ENCODE results near the gene TSR3. TPM values are rescaled to one million over a fixed set of nuclear protein-coding genes. Genes with fewer than 3 reads are reported as not detected.

The TSR3 gene
- total and polyA plus RNA-seq, 2 of the 13 experiments (the other 11 are each of a cell fraction or from before 2014, with no cell fraction given) = 24.2 to 51.0 TPM

GRCh38 chr16:1331712-1332617 lies 19.7 kb downstream of the TSR3 start (continued):
- peak; percentile 89 for TF ChIP-seq RFX3 (CRISPR knock-in tag; IDR thresholded peaks at IDR 0.05)
- 0 out of 2 replicates have a peak, but pooled peaks have one; percentile 42 for TF ChIP-seq ARNTL (CRISPR knock-in tag; IDR thresholded peaks at IDR 0.05)
- no peak for TF ChIP-seq MTF2 (CRISPR knock-in tag; IDR thresholded peaks at IDR 0.05; ENCODE audit: borderline replicate concordance)
- no peak for TF ChIP-seq NRL (CRISPR knock-in tag; IDR thresholded peaks at IDR 0.05; ENCODE audit: borderline replicate concordance)
- no peak for TF ChIP-seq ZNF616 (CRISPR knock-in tag; IDR thresholded peaks at IDR 0.05; ENCODE audit: low read depth)
- TF ChIP-seq, protein P1, sequence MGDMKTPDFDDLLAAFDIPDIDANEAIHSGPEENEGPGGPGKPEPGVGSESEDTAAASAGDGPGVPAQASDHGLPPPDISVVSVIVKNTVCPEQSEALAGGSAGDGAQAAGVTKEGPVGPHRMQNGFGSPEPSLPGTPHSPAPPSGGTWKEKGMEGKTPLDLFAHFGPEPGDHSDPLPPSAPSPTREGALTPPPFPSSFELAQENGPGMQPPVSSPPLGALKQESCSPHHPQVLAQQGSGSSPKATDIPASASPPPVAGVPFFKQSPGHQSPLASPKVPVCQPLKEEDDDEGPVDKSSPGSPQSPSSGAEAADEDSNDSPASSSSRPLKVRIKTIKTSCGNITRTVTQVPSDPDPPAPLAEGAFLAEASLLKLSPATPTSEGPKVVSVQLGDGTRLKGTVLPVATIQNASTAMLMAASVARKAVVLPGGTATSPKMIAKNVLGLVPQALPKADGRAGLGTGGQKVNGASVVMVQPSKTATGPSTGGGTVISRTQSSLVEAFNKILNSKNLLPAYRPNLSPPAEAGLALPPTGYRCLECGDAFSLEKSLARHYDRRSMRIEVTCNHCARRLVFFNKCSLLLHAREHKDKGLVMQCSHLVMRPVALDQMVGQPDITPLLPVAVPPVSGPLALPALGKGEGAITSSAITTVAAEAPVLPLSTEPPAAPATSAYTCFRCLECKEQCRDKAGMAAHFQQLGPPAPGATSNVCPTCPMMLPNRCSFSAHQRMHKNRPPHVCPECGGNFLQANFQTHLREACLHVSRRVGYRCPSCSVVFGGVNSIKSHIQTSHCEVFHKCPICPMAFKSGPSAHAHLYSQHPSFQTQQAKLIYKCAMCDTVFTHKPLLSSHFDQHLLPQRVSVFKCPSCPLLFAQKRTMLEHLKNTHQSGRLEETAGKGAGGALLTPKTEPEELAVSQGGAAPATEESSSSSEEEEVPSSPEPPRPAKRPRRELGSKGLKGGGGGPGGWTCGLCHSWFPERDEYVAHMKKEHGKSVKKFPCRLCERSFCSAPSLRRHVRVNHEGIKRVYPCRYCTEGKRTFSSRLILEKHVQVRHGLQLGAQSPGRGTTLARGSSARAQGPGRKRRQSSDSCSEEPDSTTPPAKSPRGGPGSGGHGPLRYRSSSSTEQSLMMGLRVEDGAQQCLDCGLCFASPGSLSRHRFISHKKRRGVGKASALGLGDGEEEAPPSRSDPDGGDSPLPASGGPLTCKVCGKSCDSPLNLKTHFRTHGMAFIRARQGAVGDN (CRISPR knock-in tag; IDR thresholded peaks at IDR 0.05) = peak; percentile 70
- TF ChIP-seq ZXDC (CRISPR knock-in tag; IDR thresholded peaks at IDR 0.05) = no peak
- TF ChIP-seq, protein P2, sequence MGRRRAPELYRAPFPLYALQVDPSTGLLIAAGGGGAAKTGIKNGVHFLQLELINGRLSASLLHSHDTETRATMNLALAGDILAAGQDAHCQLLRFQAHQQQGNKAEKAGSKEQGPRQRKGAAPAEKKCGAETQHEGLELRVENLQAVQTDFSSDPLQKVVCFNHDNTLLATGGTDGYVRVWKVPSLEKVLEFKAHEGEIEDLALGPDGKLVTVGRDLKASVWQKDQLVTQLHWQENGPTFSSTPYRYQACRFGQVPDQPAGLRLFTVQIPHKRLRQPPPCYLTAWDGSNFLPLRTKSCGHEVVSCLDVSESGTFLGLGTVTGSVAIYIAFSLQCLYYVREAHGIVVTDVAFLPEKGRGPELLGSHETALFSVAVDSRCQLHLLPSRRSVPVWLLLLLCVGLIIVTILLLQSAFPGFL (CRISPR knock-in tag; IDR thresholded peaks at IDR 0.05) = no peak
- TF ChIP-seq BCL3 (CRISPR knock-in tag; IDR thresholded peaks at IDR 0.05) = peak; percentile 83; the same call in 1 of the 2 replicates
- no peak for TF ChIP-seq GATAD1 (CRISPR knock-in tag; IDR thresholded peaks at IDR 0.05)
- TF ChIP-seq, protein P3, sequence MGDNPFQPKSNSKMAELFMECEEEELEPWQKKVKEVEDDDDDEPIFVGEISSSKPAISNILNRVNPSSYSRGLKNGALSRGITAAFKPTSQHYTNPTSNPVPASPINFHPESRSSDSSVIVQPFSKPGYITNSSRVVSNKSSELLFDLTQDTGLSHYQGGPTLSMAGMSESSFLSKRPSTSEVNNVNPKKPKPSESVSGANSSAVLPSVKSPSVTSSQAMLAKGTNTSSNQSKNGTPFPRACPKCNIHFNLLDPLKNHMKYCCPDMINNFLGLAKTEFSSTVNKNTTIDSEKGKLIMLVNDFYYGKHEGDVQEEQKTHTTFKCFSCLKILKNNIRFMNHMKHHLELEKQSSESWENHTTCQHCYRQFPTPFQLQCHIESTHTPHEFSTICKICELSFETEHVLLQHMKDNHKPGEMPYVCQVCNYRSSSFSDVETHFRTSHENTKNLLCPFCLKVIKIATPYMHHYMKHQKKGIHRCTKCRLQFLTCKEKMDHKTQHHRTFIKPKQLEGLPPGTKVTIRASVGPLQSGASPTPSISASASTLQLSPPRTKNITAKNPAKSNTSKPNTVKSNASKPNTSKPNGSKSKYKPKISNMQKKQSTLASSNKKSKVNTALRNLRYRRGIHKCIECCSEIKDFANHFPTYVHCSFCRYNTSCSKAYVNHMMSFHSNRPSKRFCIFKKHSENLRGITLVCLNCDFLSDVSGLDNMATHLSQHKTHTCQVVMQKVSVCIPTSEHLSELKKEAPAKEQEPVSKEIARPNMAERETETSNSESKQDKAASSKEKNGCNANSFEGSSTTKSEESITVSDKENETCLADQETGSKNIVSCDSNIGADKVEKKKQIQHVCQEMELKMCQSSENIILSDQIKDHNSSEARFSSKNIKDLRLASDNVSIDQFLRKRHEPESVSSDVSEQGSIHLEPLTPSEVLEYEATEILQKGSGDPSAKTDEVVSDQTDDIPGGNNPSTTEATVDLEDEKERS (CRISPR knock-in tag; IDR thresholded peaks at IDR 0.05) = no peak
- no peak for TF ChIP-seq MIXL1 (CRISPR knock-in tag; IDR thresholded peaks at IDR 0.05)
- peak; percentile 79; the same call in 1 of the 2 replicates for TF ChIP-seq ELF3 (CRISPR knock-in tag; IDR thresholded peaks at IDR 0.05)
- no peak for TF ChIP-seq PCBP2 (optimal IDR thresholded peaks at IDR 0.05; ENCODE audit: low read depth, low read length, poor library complexity, severe bottlenecking)
- 0 out of 2 replicates have a peak, but pooled peaks have one; percentile 48 for TF ChIP-seq ZNF572 (CRISPR knock-in tag; IDR thresholded peaks at IDR 0.05)
- TF ChIP-seq KLF13 (CRISPR knock-in tag; IDR thresholded peaks at IDR 0.05) = no peak
